Kidney tubule cell (primary cell): ENCODE measurements around the gene XPNPEP2.
A peak's percentile ranks its signal among the peaks of the same experiment; 100 is the strongest.

Experiments used
- DNase-seq: peaks from one replicate; pipeline ENCODE4 v3.0.0-alpha.2; 2018; ENCODE audit warnings: low spot score

Gene XPNPEP2

DNA sequence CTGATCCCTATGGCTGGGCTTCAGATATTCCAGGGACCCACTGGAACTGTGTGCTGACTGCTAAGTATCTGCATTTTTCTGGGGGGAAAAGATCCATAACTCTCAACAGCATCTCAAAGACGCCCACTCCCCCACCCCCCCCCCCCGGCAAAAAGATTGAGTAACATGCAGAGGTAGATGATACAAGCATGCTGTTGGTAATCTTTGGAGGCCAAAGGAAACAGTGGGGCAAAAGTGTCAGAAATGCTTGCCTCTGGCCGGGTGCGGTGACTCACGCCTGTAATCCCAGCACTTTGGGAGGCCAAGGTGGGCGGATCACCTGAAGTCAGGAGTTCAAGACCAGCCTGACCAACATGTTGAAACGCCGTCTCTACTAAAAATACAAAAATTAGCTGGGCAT is 12.2 kb downstream of the XPNPEP2 start:
- no peak for DNase-seq

DNA sequence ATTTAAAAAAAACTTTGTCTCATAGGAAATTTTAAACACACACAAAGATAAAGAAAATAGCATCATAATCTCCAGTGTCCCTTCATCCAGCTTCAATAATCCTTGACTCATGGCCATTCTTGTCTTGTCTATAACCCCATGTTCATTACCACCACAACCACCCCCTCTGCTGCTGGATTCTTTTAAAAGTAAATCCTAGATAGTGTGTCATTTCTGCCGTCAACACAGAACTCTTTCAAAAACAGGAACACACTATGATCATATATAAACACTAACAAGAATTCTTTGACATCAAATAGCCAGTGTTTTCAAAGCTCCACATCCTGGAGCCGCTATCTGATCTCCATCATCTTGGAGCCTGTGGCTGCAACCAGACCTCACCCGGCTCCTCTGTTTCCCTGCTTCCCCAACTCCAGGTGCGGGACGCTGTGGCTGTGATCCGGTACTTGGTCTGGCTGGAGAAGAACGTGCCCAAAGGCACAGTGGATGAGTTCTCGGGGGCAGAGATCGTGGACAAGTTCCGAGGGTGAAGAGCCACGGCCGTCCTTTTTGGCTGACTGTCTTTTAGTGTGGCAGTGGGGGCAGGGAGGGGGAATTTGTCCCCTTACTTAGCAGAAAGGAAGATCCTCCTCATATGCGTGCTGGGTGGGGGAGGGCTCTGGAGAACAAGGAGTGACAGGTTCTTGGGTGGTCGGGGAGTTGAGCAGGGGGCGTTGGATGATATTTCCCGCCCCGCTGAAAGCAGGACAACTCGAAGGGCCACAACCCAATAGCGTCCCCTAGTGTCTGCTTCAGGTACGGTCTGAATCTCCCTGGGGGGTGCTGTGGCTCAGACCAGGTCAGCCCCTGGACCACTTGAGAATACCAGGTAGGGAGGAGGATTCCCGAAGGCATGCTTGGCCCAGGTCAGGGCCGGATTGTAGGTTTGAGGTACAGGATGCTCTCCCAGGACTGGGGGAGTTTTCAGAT is 15.6 kb downstream of the XPNPEP2 start:
- no peak for DNase-seq

- DNase-seq = no peak
These were observed 17.2 kb downstream of the XPNPEP2 start for GRCh38 chrX:129755779-129756650.

- DNase-seq = peak; percentile 51
These were observed 20.8 kb downstream of the XPNPEP2 start for GRCh38 chrX:129759576-129760061.

- no peak for DNase-seq
These were observed 21.4 kb downstream of the XPNPEP2 start for GRCh38 chrX:129760155-129760554.

DNA sequence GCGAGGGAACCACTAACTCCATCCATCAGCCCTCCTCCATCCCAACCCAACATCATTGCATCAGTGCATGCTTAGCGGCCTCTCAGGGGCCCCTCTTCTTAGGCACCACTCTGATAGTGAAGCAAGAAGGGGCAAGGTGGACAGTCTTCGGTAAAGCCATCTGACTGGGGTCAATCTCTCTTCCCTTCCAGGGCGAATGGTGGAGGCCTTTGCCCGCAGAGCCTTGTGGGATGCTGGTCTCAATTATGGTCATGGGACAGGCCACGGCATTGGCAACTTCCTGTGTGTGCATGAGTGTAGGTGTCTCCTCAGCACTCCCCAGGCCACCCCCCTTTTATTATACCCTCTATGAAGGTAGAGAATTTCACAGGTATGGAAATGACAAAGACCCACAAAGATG is 22.2 kb downstream of the XPNPEP2 start:
- DNase-seq = no peak

- DNase-seq = no peak
These were observed 22.8 kb downstream of the XPNPEP2 start for GRCh38 chrX:129761596-129761995.

- DNase-seq = no peak
These were observed 23.7 kb downstream of the XPNPEP2 start for GRCh38 chrX:129762448-129762847.

- no peak for DNase-seq
These were observed 24.9 kb downstream of the XPNPEP2 start for GRCh38 chrX:129763666-129764065.

- DNase-seq = no peak
These were observed 29.4 kb downstream of the XPNPEP2 start for GRCh38 chrX:129768186-129768585.

- DNase-seq = no peak
These were observed 30.0 kb downstream of the XPNPEP2 start for GRCh38 chrX:129768586-129769466.

- DNase-seq = no peak
These were observed 30.8 kb downstream of the XPNPEP2 start for GRCh38 chrX:129769467-129770154.

DNA sequence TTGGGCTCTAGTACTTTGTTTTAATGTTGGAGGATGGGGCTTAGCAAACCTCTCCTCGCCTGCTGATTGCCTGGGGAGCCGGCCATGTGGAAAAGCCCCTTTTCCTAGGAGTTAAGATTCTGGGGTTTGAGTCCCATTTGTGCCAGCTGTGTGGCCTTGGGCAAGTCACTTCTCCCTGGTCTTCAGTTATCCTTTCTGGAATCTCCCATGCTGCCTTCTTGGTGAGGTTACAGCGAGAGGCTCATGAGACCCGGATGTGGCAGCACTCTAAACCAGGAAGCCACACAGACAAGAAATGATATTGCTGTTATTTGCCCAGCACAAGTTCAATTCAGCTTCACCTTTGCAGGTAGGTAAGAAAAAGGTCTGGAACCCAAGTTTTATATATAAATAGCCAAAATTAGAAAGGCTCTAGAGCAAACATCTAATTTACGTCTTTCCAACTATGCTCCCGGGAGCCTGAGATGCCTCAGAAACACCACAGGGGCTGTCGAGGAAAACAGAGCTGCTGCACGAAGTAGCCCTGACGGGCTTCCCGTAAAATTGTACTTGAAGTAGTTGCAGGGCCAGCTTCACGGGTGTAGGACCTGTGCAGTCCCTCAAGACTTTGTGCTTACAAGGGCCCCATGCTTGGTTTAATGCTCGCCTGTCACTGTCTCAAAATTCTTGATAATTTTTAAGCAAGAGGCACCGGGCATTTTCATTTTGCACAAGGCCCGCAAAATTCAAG is 32.7 kb downstream of the XPNPEP2 start:
- no peak for DNase-seq

GRCh38 chrX:129772796-129773431 is 34.1 kb downstream of the XPNPEP2 start:
- DNase-seq = peak; percentile 18

GRCh38 chrX:129773649-129774458 is 35.1 kb downstream of the XPNPEP2 start:
- DNase-seq = no peak

GRCh38 chrX:129777218-129778030 is 38.6 kb downstream of the XPNPEP2 start:
- peak; percentile 26 for DNase-seq

GRCh38 chrX:129779086-129779672 is 40.4 kb downstream of the XPNPEP2 start:
- no peak for DNase-seq

GRCh38 chrX:129779747-129780146 is 41.0 kb downstream of the XPNPEP2 start, which contains the start of gene SASH3:
Gene SASH3, plus strand, starts transcription at chrX:129779949. Its CDS starts 149 bp downstream, at chrX:129780098.
- DNase-seq = no peak
